GM12874 (cell line): ENCODE measurements around the gene E2F7.

ENCODE experiments used
- TF ChIP-seq, protein P1 (sequence below): IDR thresholded peaks from 2 replicates; pipeline ENCODE4 v1.5.1; 2011; ENCODE audit warnings: low read depth, mild to moderate bottlenecking, control low read depth, low read length, moderate library complexity; ENCODE audit not compliant: insufficient read depth

Gene E2F7, protein sequence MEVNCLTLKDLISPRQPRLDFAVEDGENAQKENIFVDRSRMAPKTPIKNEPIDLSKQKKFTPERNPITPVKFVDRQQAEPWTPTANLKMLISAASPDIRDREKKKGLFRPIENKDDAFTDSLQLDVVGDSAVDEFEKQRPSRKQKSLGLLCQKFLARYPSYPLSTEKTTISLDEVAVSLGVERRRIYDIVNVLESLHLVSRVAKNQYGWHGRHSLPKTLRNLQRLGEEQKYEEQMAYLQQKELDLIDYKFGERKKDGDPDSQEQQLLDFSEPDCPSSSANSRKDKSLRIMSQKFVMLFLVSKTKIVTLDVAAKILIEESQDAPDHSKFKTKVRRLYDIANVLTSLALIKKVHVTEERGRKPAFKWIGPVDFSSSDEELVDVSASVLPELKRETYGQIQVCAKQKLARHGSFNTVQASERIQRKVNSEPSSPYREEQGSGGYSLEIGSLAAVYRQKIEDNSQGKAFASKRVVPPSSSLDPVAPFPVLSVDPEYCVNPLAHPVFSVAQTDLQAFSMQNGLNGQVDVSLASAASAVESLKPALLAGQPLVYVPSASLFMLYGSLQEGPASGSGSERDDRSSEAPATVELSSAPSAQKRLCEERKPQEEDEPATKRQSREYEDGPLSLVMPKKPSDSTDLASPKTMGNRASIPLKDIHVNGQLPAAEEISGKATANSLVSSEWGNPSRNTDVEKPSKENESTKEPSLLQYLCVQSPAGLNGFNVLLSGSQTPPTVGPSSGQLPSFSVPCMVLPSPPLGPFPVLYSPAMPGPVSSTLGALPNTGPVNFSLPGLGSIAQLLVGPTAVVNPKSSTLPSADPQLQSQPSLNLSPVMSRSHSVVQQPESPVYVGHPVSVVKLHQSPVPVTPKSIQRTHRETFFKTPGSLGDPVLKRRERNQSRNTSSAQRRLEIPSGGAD

DNA sequence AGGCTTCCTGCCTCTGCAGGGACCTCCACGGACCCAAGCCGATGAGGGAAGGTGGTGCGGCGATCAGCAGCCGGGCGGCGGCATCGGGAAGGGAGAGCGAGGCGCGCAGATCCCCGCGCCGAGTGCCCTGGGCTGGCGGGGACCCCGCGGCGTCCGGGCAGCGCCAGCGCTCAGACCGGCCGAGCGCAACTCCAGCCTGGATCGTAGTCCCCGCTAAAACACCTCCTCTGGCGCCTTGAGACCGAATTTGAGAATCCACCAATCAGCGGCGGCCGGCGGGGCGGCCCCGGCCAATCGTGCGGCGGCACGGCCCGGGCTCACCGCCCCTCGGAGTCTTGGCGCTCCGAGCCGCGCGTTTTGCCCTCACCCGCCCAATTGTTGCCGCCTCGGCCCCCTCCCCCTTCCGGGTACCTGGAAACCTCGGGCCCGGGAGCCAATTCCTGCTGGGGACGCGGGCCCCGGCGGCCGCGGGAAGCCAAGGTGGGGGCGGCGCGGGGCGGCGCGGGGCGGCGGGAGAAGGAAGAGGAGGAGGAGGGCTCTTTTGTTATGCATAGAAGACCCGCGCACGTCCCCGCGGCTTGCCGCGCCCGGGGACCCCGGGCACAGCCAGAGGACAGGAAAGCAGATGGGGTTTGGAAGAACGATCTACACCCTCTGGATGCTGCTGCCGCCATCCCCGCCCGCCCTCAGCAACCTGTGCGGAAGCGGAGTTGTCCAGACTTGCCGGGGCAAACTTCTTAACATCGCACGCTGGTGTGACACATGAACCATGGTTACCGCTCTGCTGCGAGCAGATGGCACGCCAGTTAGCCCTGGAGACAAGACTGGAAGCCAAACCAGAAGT lies at the start of gene E2F7:
Gene E2F7 (minus strand): TSS at position 209 of the 844 bp plus-strand sequence. CDS start 934 bp downstream, outside the sequence.
- TF ChIP-seq, protein P1, sequence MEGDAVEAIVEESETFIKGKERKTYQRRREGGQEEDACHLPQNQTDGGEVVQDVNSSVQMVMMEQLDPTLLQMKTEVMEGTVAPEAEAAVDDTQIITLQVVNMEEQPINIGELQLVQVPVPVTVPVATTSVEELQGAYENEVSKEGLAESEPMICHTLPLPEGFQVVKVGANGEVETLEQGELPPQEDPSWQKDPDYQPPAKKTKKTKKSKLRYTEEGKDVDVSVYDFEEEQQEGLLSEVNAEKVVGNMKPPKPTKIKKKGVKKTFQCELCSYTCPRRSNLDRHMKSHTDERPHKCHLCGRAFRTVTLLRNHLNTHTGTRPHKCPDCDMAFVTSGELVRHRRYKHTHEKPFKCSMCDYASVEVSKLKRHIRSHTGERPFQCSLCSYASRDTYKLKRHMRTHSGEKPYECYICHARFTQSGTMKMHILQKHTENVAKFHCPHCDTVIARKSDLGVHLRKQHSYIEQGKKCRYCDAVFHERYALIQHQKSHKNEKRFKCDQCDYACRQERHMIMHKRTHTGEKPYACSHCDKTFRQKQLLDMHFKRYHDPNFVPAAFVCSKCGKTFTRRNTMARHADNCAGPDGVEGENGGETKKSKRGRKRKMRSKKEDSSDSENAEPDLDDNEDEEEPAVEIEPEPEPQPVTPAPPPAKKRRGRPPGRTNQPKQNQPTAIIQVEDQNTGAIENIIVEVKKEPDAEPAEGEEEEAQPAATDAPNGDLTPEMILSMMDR = no peak

DNA sequence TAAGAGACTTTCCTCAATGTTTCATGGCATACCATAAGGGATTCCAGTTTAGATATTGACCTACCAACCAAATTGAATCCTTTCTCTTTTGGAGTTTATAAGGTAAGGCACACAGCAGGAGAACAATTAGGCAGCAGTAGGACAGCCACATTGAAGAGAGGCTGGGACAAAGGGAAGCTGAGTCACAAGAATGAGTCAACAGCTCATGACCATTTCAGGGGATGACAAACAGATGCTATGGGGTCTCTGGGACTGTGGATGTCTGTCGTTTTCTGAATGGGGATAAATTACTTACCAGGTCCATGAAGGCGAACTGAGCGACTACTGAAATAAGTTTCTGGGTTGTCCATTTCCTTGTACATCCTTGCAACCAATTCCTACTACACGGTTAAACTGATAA lies 48.6 kb upstream of the E2F7 start:
- TF ChIP-seq, protein P1 = no peak

DNA sequence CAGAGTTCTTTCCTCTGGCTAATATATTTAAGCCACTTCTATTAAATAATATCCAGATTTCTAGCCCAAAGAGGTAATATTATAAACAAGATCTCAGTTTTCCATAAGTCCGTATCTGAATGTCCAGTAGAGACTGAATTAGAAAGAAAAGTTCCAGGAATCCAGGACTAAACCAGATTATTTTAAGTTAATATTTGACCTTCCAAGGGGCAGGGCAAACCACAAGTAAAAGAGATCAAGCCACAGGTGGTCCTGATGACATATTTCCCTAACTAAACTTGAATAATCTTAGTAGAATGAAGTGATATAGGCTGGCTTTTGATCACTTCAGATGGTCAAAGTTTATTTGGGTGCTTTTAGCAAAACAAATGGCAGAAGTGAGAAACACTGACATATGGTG lies 43.3 kb upstream of the E2F7 start:
- TF ChIP-seq, protein P1 = no peak

DNA sequence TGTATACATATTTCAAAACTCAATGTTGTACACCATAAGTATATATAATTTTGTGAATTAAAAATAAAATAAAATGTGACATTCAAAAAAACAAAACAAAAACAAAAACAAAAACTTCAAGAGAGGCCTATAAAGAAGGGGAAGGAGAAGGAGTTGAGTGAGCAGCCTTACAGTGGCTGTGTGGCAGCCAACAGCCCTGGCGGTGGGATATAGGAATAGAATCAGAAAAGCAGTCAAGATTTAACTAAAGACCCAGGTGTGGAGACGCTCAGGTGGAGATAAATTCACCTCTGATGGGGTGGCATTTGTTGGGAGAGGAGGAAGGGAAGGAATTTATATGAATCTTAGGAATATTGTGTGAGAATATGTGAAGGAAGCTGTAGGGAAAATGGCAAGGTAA lies 41.8 kb upstream of the E2F7 start:
- TF ChIP-seq, protein P1 = no peak

DNA sequence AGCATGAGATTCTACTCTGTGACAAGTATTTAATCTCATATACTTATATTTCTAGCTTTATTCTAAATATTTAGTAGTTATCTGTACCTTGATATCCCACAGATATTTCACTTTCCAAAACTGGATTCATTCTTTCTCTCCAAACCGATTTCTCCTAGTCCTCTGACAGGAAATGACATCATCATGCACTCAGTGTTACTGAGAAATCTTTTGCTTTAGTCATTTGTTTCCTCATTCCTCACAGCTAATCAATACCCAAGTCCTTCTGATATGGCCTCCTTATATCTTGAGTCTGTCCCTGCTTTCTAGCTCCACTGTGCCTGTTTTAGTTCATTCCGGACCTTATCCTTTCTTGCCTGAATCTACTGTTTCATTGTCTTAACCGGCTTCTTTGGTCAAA lies 39.4 kb upstream of the E2F7 start:
- TF ChIP-seq, protein P1 = no peak

DNA sequence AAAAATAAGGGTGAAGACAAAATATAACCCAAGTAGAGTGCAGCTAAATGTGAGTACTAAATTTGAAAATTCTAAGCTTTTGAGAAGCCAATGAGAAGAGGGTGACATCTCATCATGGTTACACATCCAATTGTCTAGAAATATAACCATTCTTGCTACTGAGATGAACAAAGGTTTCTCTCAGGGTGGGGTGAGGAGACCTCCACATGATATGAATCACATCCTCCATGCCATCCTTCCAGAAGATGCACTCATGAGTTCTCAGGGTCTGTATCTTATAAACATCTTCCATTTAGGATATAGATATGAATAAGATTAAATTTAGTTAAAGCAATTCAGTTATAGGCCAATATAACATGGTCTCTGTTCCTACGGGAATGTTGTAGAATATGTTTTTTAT lies 38.9 kb upstream of the E2F7 start:
- TF ChIP-seq, protein P1 = no peak

DNA sequence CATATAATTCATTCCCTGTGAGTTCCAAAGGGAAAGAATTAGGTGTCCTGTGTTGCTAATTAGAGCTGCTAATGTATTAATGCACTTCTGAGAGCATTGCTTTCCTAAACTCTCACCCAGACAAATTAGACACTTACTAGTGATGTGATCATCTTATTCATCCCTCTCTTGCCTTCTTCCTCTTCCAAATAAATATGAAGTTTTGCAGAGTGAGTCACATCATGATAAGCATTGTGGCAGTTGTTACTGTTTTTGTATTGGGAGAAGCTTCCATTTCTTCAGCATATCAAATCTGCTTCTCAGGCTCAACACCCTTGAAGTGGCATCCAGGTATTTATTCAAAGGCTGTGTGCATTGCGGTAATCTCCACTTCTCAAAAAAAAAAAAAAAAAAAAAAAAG lies 37.3 kb upstream of the E2F7 start:
- TF ChIP-seq, protein P1 = no peak
